Posterior cingulate gyrus (tissue), 11 donors: ENCODE measurements around the gene APBB1IP.

Source experiments
- DNase-seq, 10 donors: peaks; one replicate each; pipeline versions ENCODE4 v3.0.0 to v3.0.0-alpha.2; 2020 to 2021; ENCODE audit warnings: mixed read lengths in 3 of 10
- intact Hi-C: fragments of 100-400 bp; cut with DNase I; formaldehyde crosslinking; loops from one replicate; pipeline ENCODE4 v1.15.1; 2023

APBB1IP gene

GRCh38 chr10:26612151-26612915 is 174.2 kb downstream of the APBB1IP start:
- intact Hi-C loops: no loop called here
- no peak for DNase-seq
